NT2/D1 (cell line): ENCODE data around the gene PTPRF.

ENCODE experiments used
- YY1 ChIP-seq: IDR thresholded peaks from 2 replicates; pipeline ENCODE4 v1.6.1; 2011; ENCODE audit not compliant: insufficient read length, insufficient read depth
- ZNF274 ChIP-seq: IDR thresholded peaks from 2 replicates; pipeline ENCODE4 v1.6.1; 2011; ENCODE audit warnings: mild to moderate bottlenecking, low read depth, low read length

GRCh38 chr1:43546388-43547100 is 15.9 kb downstream of the PTPRF start:
- TF ChIP-seq ZNF274 = no peak
- TF ChIP-seq YY1 = no peak
